Fibroblast of the aortic adventitia (primary cell): ENCODE measurements around the gene ACTN1. TPM values are rescaled to one million over a fixed set of nuclear protein-coding genes. Genes with fewer than 3 reads are reported as not detected.

ENCODE experiments used
- DNase-seq: peaks from one replicate; pipeline ENCODE4 v3.0.0-alpha.2; 2010; ENCODE audit warnings: low read depth
- H3K4me3 ChIP-seq: 2 replicates; pipeline ENCODE4 v1.5.1; 2011; ENCODE audit warnings: low read depth, mild to moderate bottlenecking, control low read depth, low read length, moderate library complexity
- total RNA-seq: library from RNA; depleted of rRNA; stranded (reverse); fragments of >200 nt; gene quantifications from 2 replicates; pipeline ENCODE4 v1.2.3, GENCODE V29; 2012; ENCODE audit warnings: low replicate concordance
- TF ChIP-seq, protein P1 (sequence below): IDR thresholded peaks from 2 replicates; pipeline ENCODE4 v1.5.1; 2011; ENCODE audit warnings: mild to moderate bottlenecking, low read length, control low read depth, inconsistent platforms; ENCODE audit not compliant: insufficient read depth

The ACTN1 gene
- total RNA-seq, 1 donor, result 114 TPM

DNA sequence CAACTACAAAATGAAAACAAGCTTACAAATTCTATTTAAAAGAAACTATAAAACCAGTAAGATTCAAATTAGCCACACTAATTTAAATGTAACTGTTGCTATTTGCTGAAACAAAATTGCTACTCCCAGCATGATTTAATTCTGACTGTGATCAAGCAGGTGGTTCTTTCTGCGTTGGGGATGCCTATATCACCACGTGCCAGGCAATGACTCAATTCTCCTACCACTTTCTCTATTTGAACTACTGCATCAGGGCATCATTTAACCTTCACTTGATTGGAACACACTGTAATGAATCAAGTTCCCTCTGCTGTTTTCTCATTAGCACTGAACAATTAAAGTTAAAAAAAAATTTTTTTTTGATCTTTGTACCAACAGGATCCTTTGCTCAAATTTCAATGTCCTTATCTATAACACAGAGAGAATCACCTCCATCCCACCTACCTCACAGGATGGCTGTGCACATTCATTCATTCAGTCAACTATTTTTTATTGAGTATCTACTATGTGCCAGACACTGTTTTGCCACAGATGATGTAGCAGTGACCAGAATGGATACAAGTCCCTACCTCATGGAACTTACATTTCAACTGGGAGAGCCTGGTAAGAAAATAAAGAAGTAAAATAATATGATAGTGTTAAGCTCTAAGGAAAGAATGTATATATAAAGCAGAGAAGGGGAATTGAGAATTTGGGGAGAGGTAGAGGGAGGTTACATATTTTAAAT lies 8.0 kb upstream of the ACTN1 start:
- H3K4me3 ChIP-seq, result no peak overlapping the region
- DNase-seq, result no peak
- TF ChIP-seq, protein P1, sequence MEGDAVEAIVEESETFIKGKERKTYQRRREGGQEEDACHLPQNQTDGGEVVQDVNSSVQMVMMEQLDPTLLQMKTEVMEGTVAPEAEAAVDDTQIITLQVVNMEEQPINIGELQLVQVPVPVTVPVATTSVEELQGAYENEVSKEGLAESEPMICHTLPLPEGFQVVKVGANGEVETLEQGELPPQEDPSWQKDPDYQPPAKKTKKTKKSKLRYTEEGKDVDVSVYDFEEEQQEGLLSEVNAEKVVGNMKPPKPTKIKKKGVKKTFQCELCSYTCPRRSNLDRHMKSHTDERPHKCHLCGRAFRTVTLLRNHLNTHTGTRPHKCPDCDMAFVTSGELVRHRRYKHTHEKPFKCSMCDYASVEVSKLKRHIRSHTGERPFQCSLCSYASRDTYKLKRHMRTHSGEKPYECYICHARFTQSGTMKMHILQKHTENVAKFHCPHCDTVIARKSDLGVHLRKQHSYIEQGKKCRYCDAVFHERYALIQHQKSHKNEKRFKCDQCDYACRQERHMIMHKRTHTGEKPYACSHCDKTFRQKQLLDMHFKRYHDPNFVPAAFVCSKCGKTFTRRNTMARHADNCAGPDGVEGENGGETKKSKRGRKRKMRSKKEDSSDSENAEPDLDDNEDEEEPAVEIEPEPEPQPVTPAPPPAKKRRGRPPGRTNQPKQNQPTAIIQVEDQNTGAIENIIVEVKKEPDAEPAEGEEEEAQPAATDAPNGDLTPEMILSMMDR, result no peak

DNA sequence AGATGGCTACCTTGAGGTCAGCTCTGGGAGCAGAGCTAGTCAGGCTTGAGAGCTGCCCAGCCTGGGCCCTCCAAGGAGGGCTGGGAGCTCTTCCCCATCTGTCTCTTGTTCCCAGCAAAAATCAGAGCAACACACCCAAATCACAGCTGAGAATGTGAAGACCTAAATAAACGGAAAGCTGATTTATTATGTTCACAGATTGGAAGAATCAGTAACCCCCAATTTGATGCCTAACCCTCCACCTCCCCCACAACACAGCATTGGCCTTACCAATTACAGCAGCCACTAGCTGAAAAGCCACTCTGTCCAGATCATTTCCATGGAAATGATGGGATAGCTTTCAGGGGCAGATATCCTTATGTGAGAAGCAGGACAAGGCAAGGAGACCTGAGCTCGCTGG lies 7.1 kb upstream of the ACTN1 start:
- no peak overlapping the region for H3K4me3 ChIP-seq
- no peak for DNase-seq
- TF ChIP-seq, protein P1, result no peak

DNA sequence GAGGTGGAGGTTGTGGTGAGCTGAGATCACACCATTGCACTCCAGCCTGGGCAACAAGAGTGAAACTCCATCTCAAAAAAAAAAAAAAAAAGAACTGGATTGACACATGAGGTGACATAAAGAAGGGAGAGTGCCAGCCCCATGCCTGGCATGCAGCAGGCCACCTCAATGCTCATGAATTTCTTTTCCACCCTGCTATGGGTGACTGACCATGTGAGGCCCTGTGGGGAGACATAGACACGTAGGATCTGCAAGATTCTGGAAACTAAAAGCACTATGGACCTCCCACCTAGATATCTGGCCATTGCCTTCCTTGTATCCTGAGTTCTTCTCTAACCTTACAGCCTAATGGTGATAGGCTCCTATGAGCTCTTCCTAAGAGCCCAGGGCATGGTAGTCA lies 5.6 kb upstream of the ACTN1 start:
- DNase-seq, result no peak
- TF ChIP-seq, protein P1, result no peak
- no peak overlapping the region for H3K4me3 ChIP-seq

DNA sequence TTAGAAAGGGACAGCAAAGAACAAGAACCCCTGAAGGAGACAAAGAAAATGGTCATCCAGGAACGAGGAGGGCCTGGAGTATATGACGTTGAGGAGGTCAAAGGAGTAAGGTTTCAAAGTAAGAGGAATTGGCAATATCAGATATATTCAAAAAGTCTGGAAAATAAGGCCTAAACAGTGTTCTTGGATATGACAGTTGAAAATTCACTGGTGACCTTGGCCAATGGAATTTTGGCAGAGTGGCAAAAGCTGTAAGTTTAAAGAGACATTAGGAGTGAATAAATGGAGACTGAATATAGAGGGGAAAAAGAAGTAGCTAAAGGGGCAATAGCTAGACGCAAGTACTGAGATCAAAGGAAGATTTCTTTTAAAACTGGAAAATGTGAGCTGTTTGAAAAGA lies 4.1 kb upstream of the ACTN1 start:
- peak; percentile 30 for DNase-seq
- no peak overlapping the region for H3K4me3 ChIP-seq
- TF ChIP-seq, protein P1, result no peak

DNA sequence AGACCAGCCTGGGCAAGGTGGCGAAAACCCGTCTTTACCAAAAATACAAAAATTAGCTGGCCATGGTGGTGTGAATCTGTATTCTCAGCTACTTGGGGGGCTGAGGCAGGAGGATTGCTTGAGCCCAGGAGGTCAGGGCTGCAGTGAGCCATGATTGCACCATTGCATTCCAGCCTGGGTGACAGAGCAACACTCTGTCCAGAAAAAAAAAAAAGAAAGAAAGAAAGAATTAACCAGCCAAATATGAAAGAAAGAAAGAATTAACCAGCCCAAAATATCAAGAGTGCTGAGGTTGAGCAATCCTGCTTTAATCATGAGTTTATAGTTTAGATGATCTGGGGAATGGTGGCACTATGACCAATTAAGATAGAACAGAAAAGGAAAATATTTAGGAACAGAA lies 3.5 kb upstream of the ACTN1 start:
- H3K4me3 ChIP-seq, result no peak overlapping the region
- TF ChIP-seq, protein P1, result no peak
- peak; percentile 74 for DNase-seq

DNA sequence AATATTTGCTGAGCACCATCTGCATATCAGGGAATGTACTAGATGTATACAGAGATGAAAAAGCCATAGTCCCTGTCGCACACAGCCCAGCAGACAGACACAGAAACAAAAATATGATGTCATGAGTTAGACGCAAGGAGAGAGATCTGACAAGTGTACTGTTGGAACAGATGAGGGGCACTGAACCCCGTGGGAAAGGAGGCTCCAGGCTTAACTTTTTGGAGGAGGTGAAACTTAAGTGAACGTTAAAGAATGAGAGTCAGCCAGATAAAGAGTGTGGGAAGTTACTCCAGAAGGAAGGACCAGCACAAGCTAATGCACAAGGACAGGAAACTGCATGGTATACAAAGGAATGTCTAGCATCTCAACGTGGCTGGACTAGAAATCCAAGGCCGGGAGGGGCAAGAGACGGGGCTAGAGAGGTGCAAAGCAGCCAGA lies 2.5 kb upstream of the ACTN1 start:
- H3K4me3 ChIP-seq, result no peak overlapping the region
- TF ChIP-seq, protein P1, result no peak
- DNase-seq, result peak; percentile 83

DNA sequence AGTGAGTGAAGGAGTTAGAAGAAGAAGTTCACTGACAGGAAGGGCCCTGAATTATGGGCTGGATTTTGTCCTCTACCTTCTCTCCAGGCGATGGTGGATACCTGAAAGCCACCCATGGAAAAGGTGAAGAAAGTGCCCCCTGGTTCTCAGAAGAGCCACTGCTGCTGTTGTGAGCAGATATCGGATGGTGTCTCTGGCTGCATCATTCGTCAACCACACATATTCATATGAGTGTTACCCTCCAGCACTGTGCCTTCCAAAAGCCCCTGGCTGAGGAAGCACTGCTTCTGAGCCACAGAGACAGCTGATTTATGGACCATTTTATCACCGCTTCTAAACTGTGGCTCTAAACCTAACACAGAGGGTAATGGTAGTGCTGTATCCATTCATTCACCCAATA lies 2.0 kb upstream of the ACTN1 start:
- DNase-seq, result no peak
- no peak overlapping the region for H3K4me3 ChIP-seq
- TF ChIP-seq, protein P1, result no peak
